ENCODE data around the gene USHBP1. TPM values are rescaled to one million over a fixed set of nuclear protein-coding genes. Genes with fewer than 3 reads are reported as not detected.
A peak's percentile ranks its signal among the peaks of the same experiment; 100 is the strongest.

Gene USHBP1
- total RNA-seq, 1 donor from 2014 or later, result 9.3 TPM

DNA sequence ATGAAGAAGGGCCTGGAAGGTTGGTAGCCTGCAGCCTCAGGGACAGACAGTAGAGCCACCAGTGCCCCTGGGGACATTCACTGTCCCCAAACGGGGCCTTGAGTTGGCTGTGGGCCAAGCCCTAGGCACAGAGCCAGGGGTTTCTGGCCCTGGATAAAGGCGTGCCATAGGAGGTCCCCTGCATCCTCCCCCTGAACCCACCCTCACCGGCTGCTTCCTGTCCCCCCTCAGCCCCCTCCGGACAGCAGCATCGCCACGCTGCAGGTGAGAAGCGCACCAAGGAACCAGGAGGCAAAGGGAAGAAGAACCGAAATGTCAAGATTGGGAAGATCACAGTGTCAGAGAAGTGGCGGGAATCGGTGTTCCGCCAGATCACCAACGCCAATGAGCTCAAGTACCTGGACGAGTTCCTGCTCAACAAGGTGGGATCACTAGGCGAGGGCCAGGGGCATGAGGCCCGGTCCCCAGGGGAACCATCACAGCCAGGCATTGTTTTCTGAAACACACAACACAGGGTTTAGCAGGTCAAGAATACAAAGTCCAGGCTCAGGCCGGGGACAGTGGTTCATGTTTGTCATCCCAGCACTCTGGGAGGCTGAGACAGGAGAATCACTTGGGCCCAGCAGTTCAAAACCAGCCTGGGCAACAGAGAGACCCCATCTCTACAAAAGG lies 64.0 kb downstream of the USHBP1 start:
- intact Hi-C loops (cut with micrococcal nuclease), result no loop called here
- ATAC-seq, result no peak
- DNase-seq, result peak; percentile 42

Other genes with a start within 250 kb of the USHBP1 start
- 12.5 TPM for gene CPAMD8, start 237.9 kb downstream of the USHBP1 start, total RNA-seq
- gene HAUS8, start 189.3 kb downstream of the USHBP1 start, total RNA-seq, result 6.1 TPM
- gene MYO9B, start 189.0 kb downstream of the USHBP1 start, total RNA-seq, result 38.1 TPM
- gene USE1, start 49.4 kb downstream of the USHBP1 start, total RNA-seq, result 27.4 TPM
- gene OCEL1, start 38.5 kb downstream of the USHBP1 start, total RNA-seq, result 28.0 TPM
- gene NR2F6, start 18.8 kb downstream of the USHBP1 start, total RNA-seq, result 82.4 TPM
- gene BABAM1, start 2.7 kb upstream of the USHBP1 start, total RNA-seq, result 82.0 TPM
- gene ANKLE1, start 17.2 kb upstream of the USHBP1 start, total RNA-seq, result 0.12 TPM
- 14.8 TPM for gene ABHD8, start 38.7 kb upstream of the USHBP1 start, total RNA-seq
- gene MRPL34, start 41.1 kb upstream of the USHBP1 start, total RNA-seq, result 242 TPM
- 31.9 TPM for gene DDA1, start 44.8 kb upstream of the USHBP1 start, total RNA-seq
- gene ANO8, start 70.1 kb upstream of the USHBP1 start, total RNA-seq, result 11.7 TPM
- 11.5 TPM for gene GTPBP3, start 72.8 kb upstream of the USHBP1 start, total RNA-seq
- 22.9 TPM for gene PLVAP, start 112.6 kb upstream of the USHBP1 start, total RNA-seq
- gene CCDC194, start 129.5 kb upstream of the USHBP1 start, total RNA-seq, result not detected
- 49.7 TPM for gene BST2, start 140.9 kb upstream of the USHBP1 start, total RNA-seq
- 18.9 TPM for gene MVB12A, start 155.3 kb upstream of the USHBP1 start, total RNA-seq
- gene TMEM221, start 183.9 kb upstream of the USHBP1 start, total RNA-seq, result not detected
- not detected for gene NXNL1, start 196.2 kb upstream of the USHBP1 start, total RNA-seq
- gene SLC27A1, start 205.8 kb upstream of the USHBP1 start, total RNA-seq, result 68.9 TPM
- 19.7 TPM for gene PGLS, start 246.9 kb upstream of the USHBP1 start, total RNA-seq